K562 (cell line): ENCODE results near the gene IGDCC3. TPM values are rescaled to one million over a fixed set of nuclear protein-coding genes. Genes with fewer than 3 reads are reported as not detected.

Experiments
- CHD2 ChIP-seq: IDR thresholded peaks from 2 replicates; pipeline ENCODE4 v1.6.1; 2011; ENCODE audit warnings: low read depth, low read length
- SNRNP70 ChIP-seq: fragments of 200-400 bp; formaldehyde crosslinking; optimal IDR thresholded peaks from 2 replicates; pipeline ENCODE3; 2017; ENCODE audit warnings: low read depth, low read length
- SRSF9 ChIP-seq: fragments of 200-400 bp; formaldehyde crosslinking; IDR thresholded peaks from 2 replicates; pipeline ENCODE4 v1.6.1; 2017; ENCODE audit warnings: low read depth, low read length, borderline replicate concordance
- polyA plus RNA-seq, 8 experiments: library from polyadenylated mRNA; depleted of rRNA in 4 of 8; stranded (reverse) in 5 of 8; unstranded in 3 of 8; fragments of >200 nt; fragmentation: Nextera tagmentation in 2 of 8; fragmentation: Illumina TruSeq in 1 of 8; extraction: Ambion mirVana in 2 of 8; extraction: Trizol in 1 of 8; gene quantifications; 2 replicates each; pipeline versions ENCODE4 v1.2.1 to v1.2.3, GENCODE V29; 2011 to 2014; ENCODE audit warnings: inconsistent platforms in 1 of 8, missing spikeins in 1 of 8
- total RNA-seq, 7 experiments: library from RNA; depleted of rRNA in 6 of 7; stranded (reverse); fragments of >200 nt in 6 of 7; fragmentation: Illumina TruSeq in 2 of 7; extraction: Trizol in 2 of 7; gene quantifications; 2 replicates each; pipeline versions ENCODE4 v1.2.1 to v1.2.3, GENCODE V29; 2011 to 2021; ENCODE audit warnings: low replicate concordance in 1 of 7
- TF ChIP-seq, protein P1 (sequence below): sonication (generic); formaldehyde crosslinking; IDR thresholded peaks from 2 replicates; pipeline ENCODE4 v1.8.1; 2023; ENCODE audit warnings: mild to moderate bottlenecking, missing genetic modification reagents
- TF ChIP-seq, protein P2 (sequence below): fragments of 250-450 bp; sonication (Bioruptor Pico); IDR thresholded peaks from 2 replicates; pipeline ENCODE4 v1.9.0; 2021; ENCODE audit warnings: mild to moderate bottlenecking, inconsistent platforms

IGDCC3 gene
- total and polyA plus RNA-seq, 9 of the 15 experiments (the other 6 are each of a cell fraction or from before 2014, with no cell fraction given) = not detected

GRCh38 chr15:65333148-65333820, 44.5 kb downstream of the IGDCC3 start (continued):
- TF ChIP-seq, protein P1, sequence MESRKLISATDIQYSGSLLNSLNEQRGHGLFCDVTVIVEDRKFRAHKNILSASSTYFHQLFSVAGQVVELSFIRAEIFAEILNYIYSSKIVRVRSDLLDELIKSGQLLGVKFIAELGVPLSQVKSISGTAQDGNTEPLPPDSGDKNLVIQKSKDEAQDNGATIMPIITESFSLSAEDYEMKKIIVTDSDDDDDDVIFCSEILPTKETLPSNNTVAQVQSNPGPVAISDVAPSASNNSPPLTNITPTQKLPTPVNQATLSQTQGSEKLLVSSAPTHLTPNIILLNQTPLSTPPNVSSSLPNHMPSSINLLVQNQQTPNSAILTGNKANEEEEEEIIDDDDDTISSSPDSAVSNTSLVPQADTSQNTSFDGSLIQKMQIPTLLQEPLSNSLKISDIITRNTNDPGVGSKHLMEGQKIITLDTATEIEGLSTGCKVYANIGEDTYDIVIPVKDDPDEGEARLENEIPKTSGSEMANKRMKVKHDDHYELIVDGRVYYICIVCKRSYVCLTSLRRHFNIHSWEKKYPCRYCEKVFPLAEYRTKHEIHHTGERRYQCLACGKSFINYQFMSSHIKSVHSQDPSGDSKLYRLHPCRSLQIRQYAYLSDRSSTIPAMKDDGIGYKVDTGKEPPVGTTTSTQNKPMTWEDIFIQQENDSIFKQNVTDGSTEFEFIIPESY (CRISPR knock-in tag) = no peak
- TF ChIP-seq SRSF9 (no peak), SNRNP70 (no peak), CHD2 (no peak)
- TF ChIP-seq, protein P2, sequence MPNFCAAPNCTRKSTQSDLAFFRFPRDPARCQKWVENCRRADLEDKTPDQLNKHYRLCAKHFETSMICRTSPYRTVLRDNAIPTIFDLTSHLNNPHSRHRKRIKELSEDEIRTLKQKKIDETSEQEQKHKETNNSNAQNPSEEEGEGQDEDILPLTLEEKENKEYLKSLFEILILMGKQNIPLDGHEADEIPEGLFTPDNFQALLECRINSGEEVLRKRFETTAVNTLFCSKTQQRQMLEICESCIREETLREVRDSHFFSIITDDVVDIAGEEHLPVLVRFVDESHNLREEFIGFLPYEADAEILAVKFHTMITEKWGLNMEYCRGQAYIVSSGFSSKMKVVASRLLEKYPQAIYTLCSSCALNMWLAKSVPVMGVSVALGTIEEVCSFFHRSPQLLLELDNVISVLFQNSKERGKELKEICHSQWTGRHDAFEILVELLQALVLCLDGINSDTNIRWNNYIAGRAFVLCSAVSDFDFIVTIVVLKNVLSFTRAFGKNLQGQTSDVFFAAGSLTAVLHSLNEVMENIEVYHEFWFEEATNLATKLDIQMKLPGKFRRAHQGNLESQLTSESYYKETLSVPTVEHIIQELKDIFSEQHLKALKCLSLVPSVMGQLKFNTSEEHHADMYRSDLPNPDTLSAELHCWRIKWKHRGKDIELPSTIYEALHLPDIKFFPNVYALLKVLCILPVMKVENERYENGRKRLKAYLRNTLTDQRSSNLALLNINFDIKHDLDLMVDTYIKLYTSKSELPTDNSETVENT (CRISPR knock-in tag) = no peak
